ENCODE results near the gene GPR176.

GPR176 gene

DNA sequence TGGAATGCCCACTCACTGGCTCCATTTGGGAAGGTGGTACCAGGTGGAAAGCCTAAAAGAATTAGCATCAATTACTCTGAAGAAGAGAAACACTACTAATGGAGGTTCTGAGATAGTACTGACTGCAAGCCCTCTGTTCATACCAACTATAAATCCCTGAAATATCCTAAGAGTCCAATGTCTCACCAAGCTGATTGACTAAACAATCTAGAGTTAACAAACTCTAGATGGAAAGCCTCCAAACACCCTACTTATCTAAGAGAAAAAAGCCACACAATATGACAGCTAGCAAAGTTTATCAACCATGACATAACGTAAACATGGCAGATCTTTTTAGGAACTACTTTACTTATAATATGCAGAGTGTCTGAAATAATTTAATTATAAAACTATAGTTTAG, 59.2 kb downstream of the GPR176 start:
- Histone ChIP-seq H3K27me3 (ENCODE audit: control insufficient read depth, insufficient read depth, low read length) (no peaks in the 10 kb centered on the region), H3K4me3 (ENCODE audit: low read length) (no peak overlapping the region), H3K36me3 (ENCODE audit: control insufficient read depth, insufficient read depth, low read length) (no peaks in the 10 kb centered on the region), H3K27ac (ENCODE audit: low read length) (no peak overlapping the region), H3K9me3 (ENCODE audit: control insufficient read depth, insufficient read depth, low read length) (no peaks in the 10 kb centered on the region), H3K4me1 (ENCODE audit: control insufficient read depth, insufficient read depth, low read length) (peaks cover 1% of the 10 kb centered on the region; the same call in 1 of the 2 replicates)
- no peak for DNase-seq (ENCODE audit: low read depth, low spot score)
- no CpG with 5 or more reads among the region's 1 CpG for WGBS (ENCODE audit: insufficient coverage, insufficient read length)

DNA sequence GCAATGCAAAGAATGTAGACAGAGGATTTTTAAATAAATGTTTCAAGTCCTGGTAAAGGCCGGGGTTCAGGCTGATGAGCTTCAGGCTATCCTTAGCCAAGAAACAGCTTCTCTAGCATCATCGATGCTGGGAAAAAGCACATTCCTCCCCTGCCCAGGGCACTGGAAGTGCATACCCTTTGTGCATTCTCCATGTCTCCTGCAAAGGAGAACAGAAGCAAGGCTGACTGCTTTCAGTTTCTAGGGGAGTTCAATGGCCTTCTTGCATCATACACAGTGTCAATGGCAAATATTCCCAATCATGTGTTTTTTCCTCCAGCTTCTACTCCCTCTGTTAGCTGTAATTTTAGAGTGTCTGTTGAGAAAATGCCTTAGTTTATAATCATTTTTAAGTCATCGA, 59.9 kb downstream of the GPR176 start:
- no CpG with 5 or more reads among the region's 3 CpGs for WGBS (ENCODE audit: insufficient coverage, insufficient read length)
- peaks cover 3% of the 10 kb centered on the region; the same call in 1 of the 2 replicates for H3K4me1 ChIP-seq (ENCODE audit: control insufficient read depth, insufficient read depth, low read length)

DNA sequence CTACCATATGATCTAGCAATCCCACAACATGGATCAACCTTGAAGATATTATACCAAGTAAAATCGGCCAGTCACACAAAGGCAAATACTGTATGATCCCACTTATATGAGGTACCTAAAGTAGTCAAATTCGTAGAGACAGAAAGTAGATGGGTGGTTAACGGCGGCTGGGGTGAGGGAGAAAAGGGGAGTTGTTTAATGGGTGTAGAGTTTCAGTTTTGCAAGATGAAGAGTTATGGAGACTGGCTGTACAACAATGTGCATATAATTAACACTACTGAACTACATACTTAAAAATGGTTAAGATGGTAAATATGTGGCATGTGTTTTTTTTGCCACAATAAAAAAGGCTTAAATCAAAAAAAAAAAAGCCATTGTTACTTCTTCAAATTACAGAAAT, 60.4 kb downstream of the GPR176 start:
- no peak overlapping the region for H3K4me3 ChIP-seq (ENCODE audit: low read length)
- DNase-seq (ENCODE audit: low read depth, low spot score): no peak
- peaks cover 3% of the 10 kb centered on the region; the same call in 1 of the 2 replicates for H3K4me1 ChIP-seq (ENCODE audit: control insufficient read depth, insufficient read depth, low read length)
- no CpG with 5 or more reads among the region's 4 CpGs for WGBS (ENCODE audit: insufficient coverage, insufficient read length)
- H3K27me3 ChIP-seq (ENCODE audit: control insufficient read depth, insufficient read depth, low read length): no peaks in the 10 kb centered on the region
- no peaks in the 10 kb centered on the region for H3K36me3 ChIP-seq (ENCODE audit: control insufficient read depth, insufficient read depth, low read length)
- no peak overlapping the region for H3K27ac ChIP-seq (ENCODE audit: low read length)
- H3K9me3 ChIP-seq (ENCODE audit: control insufficient read depth, insufficient read depth, low read length): no peaks in the 10 kb centered on the region

More for the DNA sequence above, 59.9 kb downstream of the GPR176 start:
- no peaks in the 10 kb centered on the region for H3K27me3 ChIP-seq (ENCODE audit: control insufficient read depth, insufficient read depth, low read length)
- no peak overlapping the region for H3K4me3 ChIP-seq (ENCODE audit: low read length)
- no peak for DNase-seq (ENCODE audit: low read depth, low spot score)
- no peak overlapping the region for H3K27ac ChIP-seq (ENCODE audit: low read length)
- no peaks in the 10 kb centered on the region for H3K9me3 ChIP-seq (ENCODE audit: control insufficient read depth, insufficient read depth, low read length)
- H3K36me3 ChIP-seq (ENCODE audit: control insufficient read depth, insufficient read depth, low read length): no peaks in the 10 kb centered on the region

DNA sequence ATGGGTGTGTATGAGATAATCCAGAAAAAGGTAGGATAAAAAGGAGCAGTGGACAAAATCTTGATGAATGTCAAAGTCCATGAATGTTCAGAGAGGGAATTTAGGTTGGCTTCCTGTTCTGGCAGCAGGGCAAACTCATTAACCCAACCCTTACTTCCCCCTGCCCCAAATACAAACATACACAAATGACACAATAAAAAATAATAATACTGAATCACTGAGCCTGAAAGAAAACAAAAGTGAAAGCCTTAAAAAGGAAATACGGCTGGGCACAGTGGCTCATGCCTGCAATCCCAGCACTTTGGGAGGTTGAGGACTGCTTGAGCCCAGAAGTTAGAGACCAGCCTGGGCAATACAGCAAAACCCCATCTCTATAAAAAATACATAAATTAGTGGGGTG, 62.9 kb downstream of the GPR176 start:
- H3K4me1 ChIP-seq (ENCODE audit: control insufficient read depth, insufficient read depth, low read length): peaks cover 3% of the 10 kb centered on the region; the same call in 1 of the 2 replicates
- H3K9me3 ChIP-seq (ENCODE audit: control insufficient read depth, insufficient read depth, low read length): no peaks in the 10 kb centered on the region
- H3K27me3 ChIP-seq (ENCODE audit: control insufficient read depth, insufficient read depth, low read length): no peaks in the 10 kb centered on the region
- H3K4me3 ChIP-seq (ENCODE audit: low read length): no peak overlapping the region
- DNase-seq (ENCODE audit: low read depth, low spot score): no peak
- H3K27ac ChIP-seq (ENCODE audit: low read length): no peak overlapping the region
- no CpG with 5 or more reads among the region's 1 CpG for WGBS (ENCODE audit: insufficient coverage, insufficient read length)
- H3K36me3 ChIP-seq (ENCODE audit: control insufficient read depth, insufficient read depth, low read length): no peaks in the 10 kb centered on the region

DNA sequence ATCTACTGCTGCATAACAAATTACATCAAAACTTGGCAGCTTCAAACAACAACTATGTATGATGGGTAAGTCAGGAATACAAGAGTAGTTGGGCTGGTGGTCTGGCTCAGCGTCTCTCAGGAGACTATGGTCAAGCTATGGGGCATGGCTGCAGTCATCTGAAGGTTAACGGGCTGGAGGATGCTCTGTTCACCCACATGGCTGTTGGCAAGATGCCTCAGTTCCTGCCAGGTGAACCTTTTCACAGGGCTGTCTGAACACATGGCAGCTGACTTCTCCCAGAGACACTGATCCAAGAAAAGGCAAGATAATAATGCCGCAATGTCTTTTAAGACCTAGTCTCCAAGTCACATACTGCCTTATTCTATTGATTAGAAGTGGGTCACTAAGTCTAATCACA, 63.7 kb downstream of the GPR176 start:
- H3K36me3 ChIP-seq (ENCODE audit: control insufficient read depth, insufficient read depth, low read length): no peaks in the 10 kb centered on the region
- no peak for DNase-seq (ENCODE audit: low read depth, low spot score)
- no peak overlapping the region for H3K27ac ChIP-seq (ENCODE audit: low read length)
- no CpG with 5 or more reads among the region's 3 CpGs for WGBS (ENCODE audit: insufficient coverage, insufficient read length)
- no peaks in the 10 kb centered on the region for H3K9me3 ChIP-seq (ENCODE audit: control insufficient read depth, insufficient read depth, low read length)
- no peaks in the 10 kb centered on the region for H3K27me3 ChIP-seq (ENCODE audit: control insufficient read depth, insufficient read depth, low read length)
- no peak overlapping the region for H3K4me3 ChIP-seq (ENCODE audit: low read length)
- peaks cover 3% of the 10 kb centered on the region; the same call in 1 of the 2 replicates for H3K4me1 ChIP-seq (ENCODE audit: control insufficient read depth, insufficient read depth, low read length)

DNA sequence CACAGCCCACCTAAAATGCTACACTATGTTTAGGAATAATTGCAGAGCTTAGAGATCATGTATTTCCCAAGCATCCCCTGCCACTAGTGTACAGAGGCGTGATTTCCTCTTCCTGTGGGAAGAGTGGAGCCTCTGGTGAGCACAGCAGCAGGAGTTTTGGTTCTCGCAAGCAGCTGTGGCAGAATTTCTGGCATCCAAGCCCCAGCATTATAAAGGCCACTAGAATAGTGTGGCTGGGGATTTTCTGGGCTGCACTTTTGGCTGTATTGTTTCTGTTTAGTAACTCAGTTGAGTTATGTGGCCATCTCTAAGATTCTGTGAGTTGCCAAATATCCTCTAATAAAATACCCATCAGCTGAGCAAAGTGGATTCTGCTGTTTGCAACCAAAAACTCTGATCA, 64.7 kb downstream of the GPR176 start:
- Histone ChIP-seq H3K36me3 (ENCODE audit: control insufficient read depth, insufficient read depth, low read length) (no peaks in the 10 kb centered on the region), H3K4me3 (ENCODE audit: low read length) (no peak overlapping the region), H3K27ac (ENCODE audit: low read length) (no peak overlapping the region), H3K27me3 (ENCODE audit: control insufficient read depth, insufficient read depth, low read length) (no peaks in the 10 kb centered on the region), H3K4me1 (ENCODE audit: control insufficient read depth, insufficient read depth, low read length) (peaks cover 3% of the 10 kb centered on the region; the same call in 1 of the 2 replicates), H3K9me3 (ENCODE audit: control insufficient read depth, insufficient read depth, low read length) (no peaks in the 10 kb centered on the region)
- WGBS (ENCODE audit: insufficient coverage, insufficient read length): no CpG with 5 or more reads among the region's 2 CpGs
- no peak for DNase-seq (ENCODE audit: low read depth, low spot score)

DNA sequence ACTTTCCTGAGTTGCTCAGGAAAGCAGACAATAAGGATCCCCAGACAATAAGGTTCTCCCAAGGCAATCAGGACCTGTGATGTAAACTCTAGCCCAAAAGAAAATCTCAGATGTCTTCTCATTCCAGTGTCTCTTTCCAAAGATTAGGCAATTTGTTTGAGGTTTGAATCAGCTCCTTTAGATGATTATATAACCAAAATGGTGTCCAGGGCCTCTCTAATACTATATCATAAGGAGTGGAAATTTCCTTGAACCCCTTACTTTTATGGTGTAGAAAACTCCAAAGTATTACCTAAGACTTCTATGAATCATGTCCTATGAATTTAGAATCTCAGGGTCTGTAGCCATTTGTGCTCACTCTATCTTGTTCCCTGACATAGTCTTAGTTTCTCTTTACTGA, 65.9 kb downstream of the GPR176 start:
- no peak for DNase-seq (ENCODE audit: low read depth, low spot score)
- Histone ChIP-seq H3K27me3 (ENCODE audit: control insufficient read depth, insufficient read depth, low read length) (no peaks in the 10 kb centered on the region), H3K27ac (ENCODE audit: low read length) (no peak overlapping the region), H3K36me3 (ENCODE audit: control insufficient read depth, insufficient read depth, low read length) (no peaks in the 10 kb centered on the region), H3K4me1 (ENCODE audit: control insufficient read depth, insufficient read depth, low read length) (peaks cover 3% of the 10 kb centered on the region; the same call in 1 of the 2 replicates), H3K9me3 (ENCODE audit: control insufficient read depth, insufficient read depth, low read length) (no peaks in the 10 kb centered on the region), H3K4me3 (ENCODE audit: low read length) (no peak overlapping the region)

DNA sequence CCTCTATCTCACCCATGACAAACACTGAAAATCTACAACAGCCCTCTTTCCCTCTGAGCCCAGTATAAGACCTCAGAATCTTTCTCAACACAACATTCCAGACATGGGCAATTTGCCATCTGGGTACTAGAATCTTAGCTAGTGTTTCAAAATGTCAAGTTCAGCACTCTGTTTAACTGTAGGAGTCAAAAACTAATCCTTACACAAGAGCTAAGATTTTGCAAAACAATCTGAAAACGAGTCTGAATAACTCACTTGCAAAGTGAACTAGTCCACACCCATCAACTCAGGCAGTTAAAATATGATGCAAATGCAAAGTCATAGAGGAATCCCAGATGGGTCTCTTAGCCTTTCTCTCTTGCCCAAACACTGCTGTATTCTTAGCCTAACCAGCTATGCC, 67.8 kb downstream of the GPR176 start:
- no peak overlapping the region for H3K4me3 ChIP-seq (ENCODE audit: low read length)
- WGBS (ENCODE audit: insufficient coverage, insufficient read length): no CpG with 5 or more reads among the region's 1 CpG
- no peak overlapping the region for H3K27ac ChIP-seq (ENCODE audit: low read length)
- no peaks in the 10 kb centered on the region for H3K9me3 ChIP-seq (ENCODE audit: control insufficient read depth, insufficient read depth, low read length)
- no peak for DNase-seq (ENCODE audit: low read depth, low spot score)
- no peaks in the 10 kb centered on the region for H3K36me3 ChIP-seq (ENCODE audit: control insufficient read depth, insufficient read depth, low read length)
- peaks cover 3% of the 10 kb centered on the region; the same call in 1 of the 2 replicates for H3K4me1 ChIP-seq (ENCODE audit: control insufficient read depth, insufficient read depth, low read length)
- no peaks in the 10 kb centered on the region for H3K27me3 ChIP-seq (ENCODE audit: control insufficient read depth, insufficient read depth, low read length)

DNA sequence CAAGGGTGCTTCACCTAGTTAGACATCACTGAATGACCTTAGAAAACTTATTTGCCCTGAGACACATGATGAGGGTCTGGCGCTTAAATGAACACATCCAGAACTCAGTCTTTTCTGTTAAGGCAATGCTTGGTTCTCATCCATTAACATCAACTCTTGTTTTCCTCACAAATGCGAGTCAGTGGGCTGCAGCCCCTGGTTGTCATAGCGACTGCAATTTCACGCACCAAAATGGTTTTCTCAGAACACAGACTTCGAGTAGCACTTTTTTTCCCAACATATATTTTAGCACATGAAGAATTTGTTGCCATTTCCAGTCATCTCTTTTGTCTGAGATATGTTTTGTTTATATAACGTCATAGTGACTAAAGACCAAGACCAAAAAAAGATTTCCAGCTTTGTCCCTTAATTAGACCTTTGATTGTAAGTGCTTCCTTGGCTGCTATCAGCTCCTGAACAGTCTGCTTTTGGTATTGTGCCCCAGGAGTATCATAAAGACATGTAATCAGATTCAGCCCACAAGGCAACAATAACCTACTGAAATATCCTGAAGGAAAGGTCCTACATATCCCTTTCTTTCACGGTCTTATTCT, 68.5 kb downstream of the GPR176 start:
- WGBS (ENCODE audit: insufficient coverage, insufficient read length): no CpG with 5 or more reads among the region's 7 CpGs
- no peaks in the 10 kb centered on the region for H3K36me3 ChIP-seq (ENCODE audit: control insufficient read depth, insufficient read depth, low read length)
- no peaks in the 10 kb centered on the region for H3K27me3 ChIP-seq (ENCODE audit: control insufficient read depth, insufficient read depth, low read length)
- no peaks in the 10 kb centered on the region for H3K9me3 ChIP-seq (ENCODE audit: control insufficient read depth, insufficient read depth, low read length)
- peaks cover 3% of the 10 kb centered on the region; the same call in 1 of the 2 replicates for H3K4me1 ChIP-seq (ENCODE audit: control insufficient read depth, insufficient read depth, low read length)
- DNase-seq (ENCODE audit: low read depth, low spot score): no peak
- H3K27ac ChIP-seq (ENCODE audit: low read length): no peak overlapping the region
- H3K4me3 ChIP-seq (ENCODE audit: low read length): no peak overlapping the region

DNA sequence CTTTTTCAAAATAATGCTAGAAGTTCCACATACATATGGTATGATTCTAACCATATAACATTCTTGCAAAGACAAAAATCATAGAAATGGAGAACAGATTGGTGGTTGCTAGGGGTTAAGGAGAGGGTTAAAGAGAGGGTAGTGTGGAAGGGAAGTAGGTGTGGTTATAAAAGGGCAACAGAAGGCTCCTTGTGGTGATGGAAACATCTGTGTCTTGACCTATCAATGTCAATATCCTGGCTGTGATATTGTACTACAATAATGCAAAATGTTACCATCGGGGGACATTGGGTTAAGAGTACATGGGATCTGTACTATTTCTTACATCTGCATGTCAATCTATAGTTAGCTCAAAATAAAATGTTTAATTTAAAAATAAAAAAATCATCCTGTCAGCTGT, 69.6 kb downstream of the GPR176 start:
- no peaks in the 10 kb centered on the region for H3K36me3 ChIP-seq (ENCODE audit: control insufficient read depth, insufficient read depth, low read length)
- H3K27me3 ChIP-seq (ENCODE audit: control insufficient read depth, insufficient read depth, low read length): no peaks in the 10 kb centered on the region
- WGBS (ENCODE audit: insufficient coverage, insufficient read length): no CpG with 5 or more reads among the region's 1 CpG
- no peak for DNase-seq (ENCODE audit: low read depth, low spot score)
- H3K4me3 ChIP-seq (ENCODE audit: low read length): no peak overlapping the region
- H3K9me3 ChIP-seq (ENCODE audit: control insufficient read depth, insufficient read depth, low read length): no peaks in the 10 kb centered on the region
- no peak overlapping the region for H3K27ac ChIP-seq (ENCODE audit: low read length)
- H3K4me1 ChIP-seq (ENCODE audit: control insufficient read depth, insufficient read depth, low read length): peaks cover 3% of the 10 kb centered on the region; the same call in 1 of the 2 replicates

DNA sequence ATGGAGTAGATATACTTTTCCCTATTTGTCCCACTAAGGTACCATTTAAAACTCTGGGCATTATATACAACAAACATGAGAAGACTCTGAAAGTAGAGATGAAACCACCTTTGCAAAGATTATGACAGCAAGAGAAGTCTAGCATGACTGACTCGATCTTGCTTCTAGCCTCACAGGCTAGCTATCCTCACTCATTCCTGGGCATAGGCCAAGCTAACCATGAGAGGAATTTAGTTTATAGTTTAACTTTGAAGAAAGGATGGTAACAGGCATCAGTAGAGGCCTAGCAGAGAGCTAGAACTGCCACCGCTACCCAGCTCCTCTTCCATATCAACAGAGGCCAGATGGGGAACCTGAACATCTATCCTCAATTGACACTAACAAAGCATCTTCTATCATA, 74.0 kb downstream of the GPR176 start:
- Histone ChIP-seq H3K27ac (ENCODE audit: low read length) (no peak overlapping the region), H3K9me3 (ENCODE audit: control insufficient read depth, insufficient read depth, low read length) (no peaks in the 10 kb centered on the region), H3K27me3 (ENCODE audit: control insufficient read depth, insufficient read depth, low read length) (no peaks in the 10 kb centered on the region), H3K4me3 (ENCODE audit: low read length) (no peak overlapping the region), H3K36me3 (ENCODE audit: control insufficient read depth, insufficient read depth, low read length) (no peaks in the 10 kb centered on the region), H3K4me1 (ENCODE audit: control insufficient read depth, insufficient read depth, low read length) (no peaks in the 10 kb centered on the region; the same call in none of the 2 replicates)
- no CpG with 5 or more reads among the region's 2 CpGs for WGBS (ENCODE audit: insufficient coverage, insufficient read length)
- no peak for DNase-seq (ENCODE audit: low read depth, low spot score)
